Measurements from ENCODE around the gene CUX1. TPM values are rescaled to one million over a fixed set of nuclear protein-coding genes. Genes with fewer than 3 reads are reported as not detected.
"Not testable (repeated sequence)": the region's sequence is repeated elsewhere in the genome, so short reads cannot be mapped to it uniquely, and the experiment has no call there.

CUX1 gene
- total RNA-seq, 1 experiment from 2014 or later, result 92.4 TPM

GRCh38 chr7:102182016-102182415, 364.6 kb downstream of the CUX1 start:
- no peak for DNase-seq
- H3K36me3 ChIP-seq (ENCODE audit: insufficient read depth, low read length), result peaks cover 29% of the 10 kb centered on the region; the same call in 1 of the 2 replicates

GRCh38 chr7:102183848-102184247, 366.4 kb downstream of the CUX1 start:
- not testable (repeated sequence) for H3K9ac ChIP-seq (ENCODE audit: low read length); H3K4me1 ChIP-seq (ENCODE audit: low read length); H3K9me3 ChIP-seq (ENCODE audit: low read length); H3K79me2 ChIP-seq (ENCODE audit: low read length); H3K27me3 ChIP-seq (ENCODE audit: low read length); H2AFZ ChIP-seq (ENCODE audit: low read length); H3K27ac ChIP-seq (ENCODE audit: low read length); H3K9me2 ChIP-seq (replicated peaks; ENCODE audit: insufficient read depth, low read length); H3K4me2 ChIP-seq (ENCODE audit: low read depth, low read length, poor library complexity, severe bottlenecking); H4K20me1 ChIP-seq (ENCODE audit: insufficient read depth, low read depth, low read length); H3K4me3 ChIP-seq (ENCODE audit: low read length); DNase-seq
- H3K36me3 ChIP-seq (ENCODE audit: insufficient read depth, low read length), result peaks cover 22% of the 10 kb centered on the region; the same call in 1 of the 2 replicates

More at GRCh38 chr7:102182016-102182415, 364.6 kb downstream of the CUX1 start:
- no peaks in the 10 kb centered on the region for H3K79me2 ChIP-seq (ENCODE audit: low read length)
- no peaks in the 10 kb centered on the region for H3K9me2 ChIP-seq (replicated peaks; ENCODE audit: insufficient read depth, low read length)
- no peak overlapping the region for H3K4me2 ChIP-seq (ENCODE audit: low read depth, low read length, poor library complexity, severe bottlenecking)
- H2AFZ ChIP-seq (ENCODE audit: low read length), result no peak overlapping the region
- H3K4me3 ChIP-seq (ENCODE audit: low read length), result no peak overlapping the region
- H3K27me3 ChIP-seq (ENCODE audit: low read length), result no peaks in the 10 kb centered on the region
- H4K20me1 ChIP-seq (ENCODE audit: insufficient read depth, low read depth, low read length), result no peaks in the 10 kb centered on the region
- H3K27ac ChIP-seq (ENCODE audit: low read length), result no peak overlapping the region
- H3K9me3 ChIP-seq (ENCODE audit: low read length), result no peaks in the 10 kb centered on the region
- H3K4me1 ChIP-seq (ENCODE audit: low read length), result no peaks in the 10 kb centered on the region
- no peak overlapping the region for H3K9ac ChIP-seq (ENCODE audit: low read length)

GRCh38 chr7:102184303-102184702, 366.9 kb downstream of the CUX1 start:
- no peaks in the 10 kb centered on the region for H3K79me2 ChIP-seq (ENCODE audit: low read length)
- H3K27ac ChIP-seq (ENCODE audit: low read length), result no peak overlapping the region
- H3K9ac ChIP-seq (ENCODE audit: low read length), result no peak overlapping the region
- no peak overlapping the region for H2AFZ ChIP-seq (ENCODE audit: low read length)
- no peaks in the 10 kb centered on the region for H4K20me1 ChIP-seq (ENCODE audit: insufficient read depth, low read depth, low read length)
- DNase-seq, result no peak
- H3K9me3 ChIP-seq (ENCODE audit: low read length), result no peaks in the 10 kb centered on the region
- no peak overlapping the region for H3K4me2 ChIP-seq (ENCODE audit: low read depth, low read length, poor library complexity, severe bottlenecking)
- peaks cover 22% of the 10 kb centered on the region; the same call in 1 of the 2 replicates for H3K36me3 ChIP-seq (ENCODE audit: insufficient read depth, low read length)
- H3K27me3 ChIP-seq (ENCODE audit: low read length), result no peaks in the 10 kb centered on the region
- no peaks in the 10 kb centered on the region for H3K4me1 ChIP-seq (ENCODE audit: low read length)
- no peak overlapping the region for H3K4me3 ChIP-seq (ENCODE audit: low read length)
- no peaks in the 10 kb centered on the region for H3K9me2 ChIP-seq (replicated peaks; ENCODE audit: insufficient read depth, low read length)

GRCh38 chr7:102185796-102186195, 368.4 kb downstream of the CUX1 start:
- H3K4me1 ChIP-seq (ENCODE audit: low read length), result no peaks in the 10 kb centered on the region
- H3K4me2 ChIP-seq (ENCODE audit: low read depth, low read length, poor library complexity, severe bottlenecking), result no peak overlapping the region
- H3K27me3 ChIP-seq (ENCODE audit: low read length), result no peaks in the 10 kb centered on the region
- no peaks in the 10 kb centered on the region for H4K20me1 ChIP-seq (ENCODE audit: insufficient read depth, low read depth, low read length)
- no peak overlapping the region for H2AFZ ChIP-seq (ENCODE audit: low read length)
- no peak overlapping the region for H3K27ac ChIP-seq (ENCODE audit: low read length)
- H3K9me3 ChIP-seq (ENCODE audit: low read length), result no peaks in the 10 kb centered on the region
- no peak overlapping the region for H3K9ac ChIP-seq (ENCODE audit: low read length)
- no peak overlapping the region for H3K4me3 ChIP-seq (ENCODE audit: low read length)
- H3K36me3 ChIP-seq (ENCODE audit: insufficient read depth, low read length), result peaks cover 22% of the 10 kb centered on the region; the same call in 1 of the 2 replicates
- no peak for DNase-seq
- no peaks in the 10 kb centered on the region for H3K79me2 ChIP-seq (ENCODE audit: low read length)
- no peaks in the 10 kb centered on the region for H3K9me2 ChIP-seq (replicated peaks; ENCODE audit: insufficient read depth, low read length)

GRCh38 chr7:102186306-102186705, 368.9 kb downstream of the CUX1 start:
- Histone ChIP-seq H3K4me1 (ENCODE audit: low read length) (no peaks in the 10 kb centered on the region), H2AFZ (ENCODE audit: low read length) (no peak overlapping the region), H3K9me2 (replicated peaks; ENCODE audit: insufficient read depth, low read length) (no peaks in the 10 kb centered on the region), H3K79me2 (ENCODE audit: low read length) (no peaks in the 10 kb centered on the region), H3K27ac (ENCODE audit: low read length) (no peak overlapping the region), H3K27me3 (ENCODE audit: low read length) (no peaks in the 10 kb centered on the region), H4K20me1 (ENCODE audit: insufficient read depth, low read depth, low read length) (no peaks in the 10 kb centered on the region), H3K9ac (ENCODE audit: low read length) (no peak overlapping the region), H3K36me3 (ENCODE audit: insufficient read depth, low read length) (peaks cover 22% of the 10 kb centered on the region; the same call in 1 of the 2 replicates), H3K9me3 (ENCODE audit: low read length) (no peaks in the 10 kb centered on the region), H3K4me2 (ENCODE audit: low read depth, low read length, poor library complexity, severe bottlenecking) (no peak overlapping the region), H3K4me3 (ENCODE audit: low read length) (no peak overlapping the region)
- no peak for DNase-seq

GRCh38 chr7:102188746-102189145, 371.3 kb downstream of the CUX1 start:
- no peak overlapping the region for H2AFZ ChIP-seq (ENCODE audit: low read length)
- no peak for DNase-seq
- no peaks in the 10 kb centered on the region for H3K27me3 ChIP-seq (ENCODE audit: low read length)
- H3K4me2 ChIP-seq (ENCODE audit: low read depth, low read length, poor library complexity, severe bottlenecking), result no peak overlapping the region
- peaks cover 18% of the 10 kb centered on the region; the same call in 1 of the 2 replicates for H3K36me3 ChIP-seq (ENCODE audit: insufficient read depth, low read length)
- H4K20me1 ChIP-seq (ENCODE audit: insufficient read depth, low read depth, low read length), result no peaks in the 10 kb centered on the region
- no peaks in the 10 kb centered on the region for H3K79me2 ChIP-seq (ENCODE audit: low read length)
- no peak overlapping the region for H3K4me3 ChIP-seq (ENCODE audit: low read length)
- no peaks in the 10 kb centered on the region for H3K9me3 ChIP-seq (ENCODE audit: low read length)
- no peaks in the 10 kb centered on the region for H3K4me1 ChIP-seq (ENCODE audit: low read length)
- no peaks in the 10 kb centered on the region for H3K9me2 ChIP-seq (replicated peaks; ENCODE audit: insufficient read depth, low read length)
- H3K9ac ChIP-seq (ENCODE audit: low read length), result no peak overlapping the region
- no peak overlapping the region for H3K27ac ChIP-seq (ENCODE audit: low read length)

GRCh38 chr7:102189756-102190155, 372.3 kb downstream of the CUX1 start:
- Histone ChIP-seq H2AFZ (ENCODE audit: low read length) (no peak overlapping the region), H3K4me2 (ENCODE audit: low read depth, low read length, poor library complexity, severe bottlenecking) (no peak overlapping the region), H3K9ac (ENCODE audit: low read length) (no peak overlapping the region), H3K36me3 (ENCODE audit: insufficient read depth, low read length) (peaks cover 14% of the 10 kb centered on the region; the same call in 1 of the 2 replicates), H3K9me2 (replicated peaks; ENCODE audit: insufficient read depth, low read length) (no peaks in the 10 kb centered on the region), H3K4me1 (ENCODE audit: low read length) (no peaks in the 10 kb centered on the region), H3K79me2 (ENCODE audit: low read length) (no peaks in the 10 kb centered on the region), H4K20me1 (ENCODE audit: insufficient read depth, low read depth, low read length) (no peaks in the 10 kb centered on the region), H3K27me3 (ENCODE audit: low read length) (no peaks in the 10 kb centered on the region), H3K9me3 (ENCODE audit: low read length) (no peaks in the 10 kb centered on the region), H3K4me3 (ENCODE audit: low read length) (no peak overlapping the region), H3K27ac (ENCODE audit: low read length) (no peak overlapping the region)
- DNase-seq, result no peak

GRCh38 chr7:102190776-102191350, 373.4 kb downstream of the CUX1 start:
- H3K9ac ChIP-seq (ENCODE audit: low read length), result no peak overlapping the region
- no peak overlapping the region for H3K4me3 ChIP-seq (ENCODE audit: low read length)
- H2AFZ ChIP-seq (ENCODE audit: low read length), result no peak overlapping the region
- no peak overlapping the region for H3K27ac ChIP-seq (ENCODE audit: low read length)
- H3K9me3 ChIP-seq (ENCODE audit: low read length), result no peaks in the 10 kb centered on the region
- no peaks in the 10 kb centered on the region for H3K27me3 ChIP-seq (ENCODE audit: low read length)
- H4K20me1 ChIP-seq (ENCODE audit: insufficient read depth, low read depth, low read length), result no peaks in the 10 kb centered on the region
- no peaks in the 10 kb centered on the region for H3K9me2 ChIP-seq (replicated peaks; ENCODE audit: insufficient read depth, low read length)
- DNase-seq, result no peak
- H3K36me3 ChIP-seq (ENCODE audit: insufficient read depth, low read length), result peaks cover 9% of the 10 kb centered on the region; the same call in 1 of the 2 replicates
- no peak overlapping the region for H3K4me2 ChIP-seq (ENCODE audit: low read depth, low read length, poor library complexity, severe bottlenecking)
- no peaks in the 10 kb centered on the region for H3K4me1 ChIP-seq (ENCODE audit: low read length)
- H3K79me2 ChIP-seq (ENCODE audit: low read length), result no peaks in the 10 kb centered on the region

Data from Karpas-422 (cell line).